ENCODE results near the gene LENG1.

DNA sequence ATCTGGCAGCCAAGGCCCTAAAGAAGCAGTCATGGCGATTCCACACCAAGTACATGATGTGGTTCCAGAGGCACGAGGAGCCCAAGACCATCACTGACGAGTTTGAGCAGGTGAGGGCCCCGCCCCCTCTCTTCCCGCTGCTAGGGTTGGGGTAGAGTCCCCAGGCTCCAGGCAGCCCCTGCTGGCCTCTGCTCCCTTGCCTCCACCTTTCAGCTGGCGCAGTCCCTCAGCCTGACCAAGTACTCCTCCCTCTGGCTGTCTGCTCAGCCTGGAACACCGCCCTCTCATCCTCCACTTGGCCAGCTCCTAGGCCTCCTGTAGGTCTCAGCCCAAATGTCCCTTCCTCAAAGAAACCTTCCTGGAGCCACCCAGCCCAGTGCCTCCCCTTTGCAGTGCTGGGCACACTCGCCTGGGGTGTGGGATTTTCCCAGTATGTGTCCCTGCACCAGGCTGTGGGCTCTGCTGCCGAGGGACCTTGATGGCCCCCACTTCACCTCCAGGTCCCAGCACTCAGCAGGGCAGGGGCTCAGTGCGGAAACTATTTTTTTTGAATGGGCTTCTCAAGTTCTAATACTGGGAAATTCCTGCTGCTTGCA is 5.7 kb downstream of the LENG1 start:
- TF ChIP-seq, protein P1, sequence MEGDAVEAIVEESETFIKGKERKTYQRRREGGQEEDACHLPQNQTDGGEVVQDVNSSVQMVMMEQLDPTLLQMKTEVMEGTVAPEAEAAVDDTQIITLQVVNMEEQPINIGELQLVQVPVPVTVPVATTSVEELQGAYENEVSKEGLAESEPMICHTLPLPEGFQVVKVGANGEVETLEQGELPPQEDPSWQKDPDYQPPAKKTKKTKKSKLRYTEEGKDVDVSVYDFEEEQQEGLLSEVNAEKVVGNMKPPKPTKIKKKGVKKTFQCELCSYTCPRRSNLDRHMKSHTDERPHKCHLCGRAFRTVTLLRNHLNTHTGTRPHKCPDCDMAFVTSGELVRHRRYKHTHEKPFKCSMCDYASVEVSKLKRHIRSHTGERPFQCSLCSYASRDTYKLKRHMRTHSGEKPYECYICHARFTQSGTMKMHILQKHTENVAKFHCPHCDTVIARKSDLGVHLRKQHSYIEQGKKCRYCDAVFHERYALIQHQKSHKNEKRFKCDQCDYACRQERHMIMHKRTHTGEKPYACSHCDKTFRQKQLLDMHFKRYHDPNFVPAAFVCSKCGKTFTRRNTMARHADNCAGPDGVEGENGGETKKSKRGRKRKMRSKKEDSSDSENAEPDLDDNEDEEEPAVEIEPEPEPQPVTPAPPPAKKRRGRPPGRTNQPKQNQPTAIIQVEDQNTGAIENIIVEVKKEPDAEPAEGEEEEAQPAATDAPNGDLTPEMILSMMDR (IDR thresholded peaks at IDR 0.05): no peak
- no peak for TF ChIP-seq POLR2A (IDR thresholded peaks at IDR 0.05)
